ENCODE results near the gene SLAMF9.

- TF ChIP-seq POLR2A (IDR thresholded peaks at IDR 0.05; ENCODE audit: low read length) (no peak), GATA1 (IDR thresholded peaks at IDR 0.05; ENCODE audit: low read depth, low read length) (no peak)
Measured at GRCh38 chr1:159955456-159955855, 1.4 kb upstream of the SLAMF9 start.
